HCT116 (cell line): Measurements from ENCODE around the gene HGF. TPM values are rescaled to one million over a fixed set of nuclear protein-coding genes. Genes with fewer than 3 reads are reported as not detected.

Experiments used
- ATAC-seq: fragments of 200-7000 bp; cut with Tn5 transposase; 2 replicates; pipeline ENCODE4 v1.9.1; 2020; ENCODE audit warnings: mild to moderate bottlenecking, moderate library complexity
- BruUV-seq: library from RNA; stranded (reverse); fragments of 400-500 nt; replicated peaks from 2 replicates; lab custom pipeline; 2021; lab: Mats Ljungman, UMichigan
- CTCF ChIA-PET: fragments of 300-600 bp; sonication (Branson Sonifier 250); formaldehyde crosslinking; loops from one replicate; lab custom pipeline; 2021; ENCODE audit warnings: antibody characterized with exemption; lab: Charles Lee
- POLR2A ChIA-PET: fragments of 300-600, 350-600 bp; sonication (Branson Sonifier 250); formaldehyde crosslinking; loops from one replicate; lab custom pipeline; 2021; ENCODE audit warnings: antibody characterized with exemption; lab: Charles Lee
- RAD21 ChIA-PET, 2 experiments: fragments of 300-600 bp; sonication (Branson Sonifier 250); formaldehyde crosslinking; loops; one replicate each; lab custom pipeline; 2023; ENCODE audit warnings: low total read pairs in 2 of 2; ENCODE audit not compliant: uncharacterized antibody in 2 of 2, unreplicated experiment in 2 of 2, low non-redundant PET in 1 of 2; lab: Charles Lee
- DNase-seq: peaks from one replicate; pipeline ENCODE4 v3.0.0-alpha.2; 2010; ENCODE audit warnings: low read depth, low spot score
- H2AFZ ChIP-seq: fragments of 200-600 bp; shearing (Covaris generic), sonication (generic); 2 replicates; pipeline ENCODE4 v1.6.1; 2017; ENCODE audit warnings: low read depth, mixed run types, mixed read lengths, antibody characterized with exemption, low read length; ENCODE audit not compliant: poor library complexity, severe bottlenecking
- H3K27ac ChIP-seq: 2 replicates; pipeline ENCODE4 v1.5.1; 2012; ENCODE audit warnings: low read depth, low read length
- H3K27me3 ChIP-seq: fragments of 200-600 bp; sonication (generic); 2 replicates; pipeline ENCODE4 v1.6.1; 2016; ENCODE audit warnings: mixed run types, low read length, mixed read lengths; ENCODE audit not compliant: insufficient read depth
- H3K36me3 ChIP-seq, 2 experiments: fragments of 200-500 bp in 1 of 2; fragments of 200-600 bp in 1 of 2; sonication (Bioruptor generic) in 1 of 2; sonication (generic) in 1 of 2; 2 replicates each; pipeline versions ENCODE4 v1.5.1 to v1.6.1; 2014 to 2016; ENCODE audit warnings: low read length in 2 of 2, inconsistent platforms in 1 of 2, mixed read lengths in 1 of 2, mixed run types in 1 of 2; ENCODE audit not compliant: insufficient read depth in 2 of 2, control insufficient read depth in 1 of 2
- H3K4me1 ChIP-seq, 2 experiments: fragments of 200-600 bp in 1 of 2; sonication (generic) in 1 of 2; 2 replicates each; pipeline versions ENCODE4 v1.5.1 to v1.6.1; 2012 to 2017; ENCODE audit warnings: low read length in 2 of 2, inconsistent platforms in 1 of 2, mild to moderate bottlenecking in 1 of 2, mixed read lengths in 1 of 2, mixed run types in 1 of 2, moderate library complexity in 1 of 2; ENCODE audit not compliant: insufficient read depth in 2 of 2, control insufficient read depth in 1 of 2
- H3K4me2 ChIP-seq: fragments of 200-600 bp; sonication (generic); 2 replicates; pipeline ENCODE4 v1.6.1; 2017; ENCODE audit warnings: mixed run types, low read length, mixed read lengths
- H3K4me3 ChIP-seq, 2 experiments: fragments of 200-600 bp in 1 of 2; sonication (generic) in 1 of 2; replicated peaks in 1 of 2; 2 replicates each; pipeline ENCODE4 v1.5.1; 2011 to 2016; ENCODE audit warnings: low read length in 2 of 2, control low read depth in 1 of 2, low read depth in 1 of 2, mild to moderate bottlenecking in 1 of 2, mixed read lengths in 1 of 2, mixed run types in 1 of 2
- H3K79me2 ChIP-seq: fragments of 200-600 bp; sonication (generic); 2 replicates; pipeline ENCODE4 v1.6.1; 2017; ENCODE audit warnings: mild to moderate bottlenecking, mixed run types, low read length, moderate library complexity, mixed read lengths; ENCODE audit not compliant: insufficient read depth
- H3K9ac ChIP-seq: fragments of 200-600 bp; sonication (generic); 2 replicates; pipeline ENCODE4 v1.6.1; 2016; ENCODE audit warnings: low read length, mixed read lengths
- H3K9me2 ChIP-seq: fragments of 200-600 bp; sonication (generic), shearing (Covaris generic); 2 replicates; pipeline ENCODE4 v1.6.1; 2017; ENCODE audit warnings: mixed run types, mild to moderate bottlenecking, moderate library complexity; ENCODE audit not compliant: insufficient read depth
- H3K9me3 ChIP-seq, 2 experiments: fragments of 200-500 bp in 1 of 2; fragments of 200-600 bp in 1 of 2; sonication (Bioruptor generic) in 1 of 2; sonication (generic) in 1 of 2; 2 replicates each; pipeline ENCODE4 v1.6.1; 2014 to 2017; ENCODE audit warnings: low read length in 2 of 2, mixed read lengths in 2 of 2, inconsistent platforms in 1 of 2, low read depth in 1 of 2, mild to moderate bottlenecking in 1 of 2, mixed run types in 1 of 2, moderate library complexity in 1 of 2; ENCODE audit not compliant: control insufficient read depth in 1 of 2, insufficient read depth in 1 of 2
- H4K20me1 ChIP-seq: fragments of 200-600 bp; sonication (generic), shearing (Covaris generic); 2 replicates; pipeline ENCODE4 v1.6.1; 2017; ENCODE audit warnings: mixed run types, mild to moderate bottlenecking, moderate library complexity; ENCODE audit not compliant: insufficient read depth
- ATF3 ChIP-seq: IDR thresholded peaks from 2 replicates; pipeline ENCODE4 v1.6.1; 2012
- CBX3 ChIP-seq: IDR thresholded peaks from 2 replicates; pipeline ENCODE4 v1.6.1; 2012; ENCODE audit warnings: low read depth
- CEBPB ChIP-seq: IDR thresholded peaks from 2 replicates; pipeline ENCODE4 v1.6.1; 2012; ENCODE audit warnings: low read depth
- EGR1 ChIP-seq: IDR thresholded peaks from 2 replicates; pipeline ENCODE4 v1.6.1; 2012; ENCODE audit warnings: low read depth
- ELF1 ChIP-seq: IDR thresholded peaks from 2 replicates; pipeline ENCODE4 v1.6.1; 2012; ENCODE audit warnings: low read depth, borderline replicate concordance
- EZH2 ChIP-seq: fragments of 200-600 bp; sonication (generic); IDR thresholded peaks from 2 replicates; pipeline ENCODE4 v1.6.1; 2017; ENCODE audit warnings: antibody characterized with exemption, mixed run types
- EZH2phosphoT487 ChIP-seq: fragments of 200-600 bp; IDR thresholded peaks from 2 replicates; pipeline ENCODE4 v1.6.1; 2018; ENCODE audit warnings: antibody characterized with exemption, borderline replicate concordance
- FOSL1 ChIP-seq: IDR thresholded peaks from 2 replicates; pipeline ENCODE4 v1.6.1; 2012; ENCODE audit warnings: low read depth
- POLR2A ChIP-seq: IDR thresholded peaks from 2 replicates; pipeline ENCODE4 v1.7.0; 2011; ENCODE audit warnings: borderline replicate concordance; ENCODE audit not compliant: insufficient read depth, insufficient read length; ENCODE audit errors: extremely low read depth
- POLR2AphosphoS5 ChIP-seq: IDR thresholded peaks from 2 replicates; pipeline ENCODE4 v1.6.1; 2011; ENCODE audit warnings: mild to moderate bottlenecking, low read depth, low read length, moderate library complexity
- RAD21 ChIP-seq: IDR thresholded peaks from 2 replicates; pipeline ENCODE4 v1.6.1; 2012; ENCODE audit warnings: low read depth, mild to moderate bottlenecking
- SIN3A ChIP-seq: IDR thresholded peaks from 2 replicates; pipeline ENCODE4 v1.6.1; 2012; ENCODE audit warnings: low read depth
- SRF ChIP-seq: IDR thresholded peaks from 2 replicates; pipeline ENCODE4 v1.6.1; 2012; ENCODE audit warnings: low read depth
- YY1 ChIP-seq: IDR thresholded peaks from 2 replicates; pipeline ENCODE4 v1.6.1; 2011; ENCODE audit warnings: low read length, low read depth, moderate library complexity, mild to moderate bottlenecking; ENCODE audit not compliant: insufficient replicate concordance; ENCODE audit errors: extremely low read depth
- ZBTB33 ChIP-seq: IDR thresholded peaks from 2 replicates; pipeline ENCODE4 v1.6.1; 2011; ENCODE audit warnings: mild to moderate bottlenecking, low read length, moderate library complexity; ENCODE audit not compliant: insufficient replicate concordance; ENCODE audit errors: extremely low read depth
- ZFX ChIP-seq: fragments of 450-650 bp; IDR thresholded peaks from 2 replicates; pipeline ENCODE4 v1.6.1; 2017
- ZNF274 ChIP-seq: fragments of 200-500 bp; sonication (Bioruptor generic); IDR thresholded peaks from 2 replicates; pipeline ENCODE4 v1.6.1; 2014; ENCODE audit warnings: mild to moderate bottlenecking, low read depth, low read length, inconsistent platforms
- intact Hi-C: fragments of 100-400 bp; cut with micrococcal nuclease; formaldehyde crosslinking; loops from 2 replicates; pipeline ENCODE4 v1.10.0; 2022
- total RNA-seq: library from RNA; stranded (reverse); gene quantifications from one replicate; pipeline ENCODE4 v1.2.1, GENCODE V29; 2021; ENCODE audit not compliant: unreplicated experiment

HGF gene
- total RNA-seq, 1 experiment from 2014 or later, result 0.15 TPM

- ATAC-seq, result no peak
- TF ChIP-seq POLR2A (no peak), ZBTB33 (no peak), SIN3A (no peak), SRF (no peak), FOSL1 (no peak), RAD21 (no peak), YY1 (no peak)
- Histone ChIP-seq H3K9ac (no peak overlapping the region), H3K4me2 (no peak overlapping the region), H3K9me3 (no peaks in the 10 kb centered on the region), H3K79me2 (no peaks in the 10 kb centered on the region), H2AFZ (no peak overlapping the region), H3K27me3 (no peaks in the 10 kb centered on the region), H3K27ac (no peak overlapping the region), H3K4me3 (no peak overlapping the region), H3K4me1 (no peaks in the 10 kb centered on the region), H4K20me1 (no peaks in the 10 kb centered on the region), H3K9me2 (no peaks in the 10 kb centered on the region), H3K36me3 (no peaks in the 10 kb centered on the region)
- intact Hi-C loops, result no loop called here
- CTCF ChIA-PET, result no interaction called here
- POLR2A ChIA-PET, result no interaction called here
- no peak for DNase-seq
- RAD21 ChIA-PET, result no interaction called here
- BruUV-seq, result no TSS peak
Observed at GRCh38 chr7:81725812-81726127, 44.1 kb downstream of the HGF start.

GRCh38 chr7:81725003-81725811 is 44.6 kb downstream of the HGF start:
- BruUV-seq, result no TSS peak
- intact Hi-C loops, result no loop called here
- Histone ChIP-seq H2AFZ (no peak overlapping the region), H3K9ac (no peak overlapping the region), H3K27ac (no peak overlapping the region), H3K27me3 (no peaks in the 10 kb centered on the region), H3K4me1 (no peaks in the 10 kb centered on the region), H4K20me1 (no peaks in the 10 kb centered on the region), H3K9me2 (no peaks in the 10 kb centered on the region), H3K4me2 (no peak overlapping the region), H3K36me3 (no peaks in the 10 kb centered on the region), H3K9me3 (no peaks in the 10 kb centered on the region), H3K79me2 (no peaks in the 10 kb centered on the region), H3K4me3 (no peak overlapping the region)
- DNase-seq (no peak), ATAC-seq (no peak)
- RAD21 ChIA-PET, result no interaction called here
- POLR2A ChIA-PET, result no interaction called here
- CTCF ChIA-PET, result no interaction called here
- TF ChIP-seq ZNF274, result no peak
- TF ChIP-seq YY1, result no peak
- no peak for TF ChIP-seq FOSL1
- TF ChIP-seq EZH2phosphoT487, result no peak
- no peak for TF ChIP-seq EZH2
- TF ChIP-seq CEBPB, result no peak
- no peak for TF ChIP-seq ELF1
- TF ChIP-seq RAD21, result no peak
- TF ChIP-seq ATF3, result no peak
- TF ChIP-seq POLR2A, result no peak
- no peak for TF ChIP-seq POLR2AphosphoS5
- no peak for TF ChIP-seq CBX3
- TF ChIP-seq SIN3A, result no peak
- no peak for TF ChIP-seq EGR1
- TF ChIP-seq ZFX, result no peak
